GM18868 (cell line): ENCODE measurements around the gene SLC38A1.
"Not testable (repeated sequence)": the region's sequence is repeated elsewhere in the genome, so short reads cannot be mapped to it uniquely, and the experiment has no call there.

Experiments
- ATAC-seq: cut with Tn5 transposase; IDR thresholded peaks from one replicate; pipeline ENCODE4 v1.9.1; 2021; ENCODE audit warnings: mild to moderate bottlenecking, moderate library complexity; ENCODE audit not compliant: unreplicated experiment

The SLC38A1 gene

GRCh38 chr12:46265102-46265501, 3.7 kb downstream of the SLC38A1 start:
- no peak for ATAC-seq

GRCh38 chr12:46264057-46264456, 4.8 kb downstream of the SLC38A1 start:
- peak; percentile 19 for ATAC-seq

GRCh38 chr12:46263140-46264016, 5.5 kb downstream of the SLC38A1 start:
- ATAC-seq, result no peak

GRCh38 chr12:46261646-46262045, 7.2 kb downstream of the SLC38A1 start:
- ATAC-seq, result no peak

GRCh38 chr12:46260913-46261476, 7.8 kb downstream of the SLC38A1 start:
- no peak for ATAC-seq

- no peak for ATAC-seq
These were observed 8.5 kb downstream of the SLC38A1 start for GRCh38 chr12:46260124-46260912.

GRCh38 chr12:46259713-46260112, 9.1 kb downstream of the SLC38A1 start:
- ATAC-seq, result no peak

- ATAC-seq, result no peak
These were observed 9.8 kb downstream of the SLC38A1 start for GRCh38 chr12:46259071-46259470.

- no peak for ATAC-seq
These were observed 10.7 kb downstream of the SLC38A1 start for GRCh38 chr12:46258129-46258528.

GRCh38 chr12:46256942-46257341, 11.9 kb downstream of the SLC38A1 start:
- ATAC-seq, result no peak

GRCh38 chr12:46253544-46254162, 15.2 kb downstream of the SLC38A1 start:
- ATAC-seq, result no peak

- ATAC-seq, result not testable (repeated sequence)
These were observed 16.8 kb downstream of the SLC38A1 start for GRCh38 chr12:46251994-46252393.

- not testable (repeated sequence) for ATAC-seq
These were observed 18.9 kb downstream of the SLC38A1 start for GRCh38 chr12:46249960-46250359.

GRCh38 chr12:46246021-46246700, 22.7 kb downstream of the SLC38A1 start:
- no peak for ATAC-seq

GRCh38 chr12:46244997-46245396, 23.8 kb downstream of the SLC38A1 start:
- no peak for ATAC-seq

- no peak for ATAC-seq
These were observed 24.4 kb downstream of the SLC38A1 start for GRCh38 chr12:46244273-46244915.

GRCh38 chr12:46242569-46242968, 26.3 kb downstream of the SLC38A1 start:
- no peak for ATAC-seq

- ATAC-seq, result no peak
These were observed 28.4 kb downstream of the SLC38A1 start for GRCh38 chr12:46240436-46240835.

GRCh38 chr12:46238821-46239220, 30.0 kb downstream of the SLC38A1 start:
- no peak for ATAC-seq
